ENCODE measurements around the gene GAB2.
"Not testable (repeated sequence)": the region's sequence is repeated elsewhere in the genome, so short reads cannot be mapped to it uniquely, and the experiment has no call there.

DNA sequence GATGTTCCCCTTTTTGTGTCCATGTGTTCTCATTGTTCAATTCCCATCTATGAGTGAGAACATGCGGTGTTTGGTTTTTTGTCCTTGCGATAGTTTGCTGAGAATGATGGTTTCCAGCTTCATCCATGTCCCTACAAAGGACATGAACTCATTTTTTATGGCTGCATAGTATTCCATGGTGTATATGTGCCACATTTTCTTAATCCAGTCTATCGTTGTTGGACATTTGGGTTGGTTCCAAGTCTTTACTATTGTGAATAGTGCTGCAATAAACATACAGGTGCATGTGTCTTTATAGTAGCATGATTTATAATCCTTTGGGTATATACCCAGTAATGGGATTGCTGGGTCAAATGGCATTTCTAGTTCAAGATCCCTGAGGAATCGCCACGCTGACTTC lies 123.5 kb downstream of the GAB2 start:
- TF ChIP-seq, protein P1, sequence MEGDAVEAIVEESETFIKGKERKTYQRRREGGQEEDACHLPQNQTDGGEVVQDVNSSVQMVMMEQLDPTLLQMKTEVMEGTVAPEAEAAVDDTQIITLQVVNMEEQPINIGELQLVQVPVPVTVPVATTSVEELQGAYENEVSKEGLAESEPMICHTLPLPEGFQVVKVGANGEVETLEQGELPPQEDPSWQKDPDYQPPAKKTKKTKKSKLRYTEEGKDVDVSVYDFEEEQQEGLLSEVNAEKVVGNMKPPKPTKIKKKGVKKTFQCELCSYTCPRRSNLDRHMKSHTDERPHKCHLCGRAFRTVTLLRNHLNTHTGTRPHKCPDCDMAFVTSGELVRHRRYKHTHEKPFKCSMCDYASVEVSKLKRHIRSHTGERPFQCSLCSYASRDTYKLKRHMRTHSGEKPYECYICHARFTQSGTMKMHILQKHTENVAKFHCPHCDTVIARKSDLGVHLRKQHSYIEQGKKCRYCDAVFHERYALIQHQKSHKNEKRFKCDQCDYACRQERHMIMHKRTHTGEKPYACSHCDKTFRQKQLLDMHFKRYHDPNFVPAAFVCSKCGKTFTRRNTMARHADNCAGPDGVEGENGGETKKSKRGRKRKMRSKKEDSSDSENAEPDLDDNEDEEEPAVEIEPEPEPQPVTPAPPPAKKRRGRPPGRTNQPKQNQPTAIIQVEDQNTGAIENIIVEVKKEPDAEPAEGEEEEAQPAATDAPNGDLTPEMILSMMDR (conservative IDR thresholded peaks at IDR 0.05; ENCODE audit: low read depth, low read length), result not testable (repeated sequence)
- TF ChIP-seq, protein P2, sequence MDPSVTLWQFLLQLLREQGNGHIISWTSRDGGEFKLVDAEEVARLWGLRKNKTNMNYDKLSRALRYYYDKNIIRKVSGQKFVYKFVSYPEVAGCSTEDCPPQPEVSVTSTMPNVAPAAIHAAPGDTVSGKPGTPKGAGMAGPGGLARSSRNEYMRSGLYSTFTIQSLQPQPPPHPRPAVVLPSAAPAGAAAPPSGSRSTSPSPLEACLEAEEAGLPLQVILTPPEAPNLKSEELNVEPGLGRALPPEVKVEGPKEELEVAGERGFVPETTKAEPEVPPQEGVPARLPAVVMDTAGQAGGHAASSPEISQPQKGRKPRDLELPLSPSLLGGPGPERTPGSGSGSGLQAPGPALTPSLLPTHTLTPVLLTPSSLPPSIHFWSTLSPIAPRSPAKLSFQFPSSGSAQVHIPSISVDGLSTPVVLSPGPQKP (IDR thresholded peaks at IDR 0.05; ENCODE audit: borderline replicate concordance, low read depth, low read length), result not testable (repeated sequence)
- not testable (repeated sequence) for TF ChIP-seq CHD1 (IDR thresholded peaks at IDR 0.05; ENCODE audit: low read depth, low read length); RAD21 (IDR thresholded peaks at IDR 0.05; ENCODE audit: low read length); RFX5 (IDR thresholded peaks at IDR 0.05; ENCODE audit: low read depth, low read length); MXI1 (IDR thresholded peaks at IDR 0.05; ENCODE audit: borderline replicate concordance, low read depth, low read length); POLR2A (IDR thresholded peaks at IDR 0.05; ENCODE audit: low read depth, low read length); NFE2L2 (IDR thresholded peaks at IDR 0.05; ENCODE audit: low read depth, low read length); MAFK (IDR thresholded peaks at IDR 0.05; ENCODE audit: low read depth, low read length); SMC3 (IDR thresholded peaks at IDR 0.05; ENCODE audit: low read depth, low read length); RCOR1 (IDR thresholded peaks at IDR 0.05; ENCODE audit: insufficient replicate concordance, low read length); MAZ (IDR thresholded peaks at IDR 0.05; ENCODE audit: borderline replicate concordance, low read depth, low read length)
- TF ChIP-seq, protein P3, sequence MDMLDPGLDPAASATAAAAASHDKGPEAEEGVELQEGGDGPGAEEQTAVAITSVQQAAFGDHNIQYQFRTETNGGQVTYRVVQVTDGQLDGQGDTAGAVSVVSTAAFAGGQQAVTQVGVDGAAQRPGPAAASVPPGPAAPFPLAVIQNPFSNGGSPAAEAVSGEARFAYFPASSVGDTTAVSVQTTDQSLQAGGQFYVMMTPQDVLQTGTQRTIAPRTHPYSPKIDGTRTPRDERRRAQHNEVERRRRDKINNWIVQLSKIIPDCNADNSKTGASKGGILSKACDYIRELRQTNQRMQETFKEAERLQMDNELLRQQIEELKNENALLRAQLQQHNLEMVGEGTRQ (IDR thresholded peaks at IDR 0.05; ENCODE audit: low read depth, low read length), result not testable (repeated sequence)

Data from IMR-90 (cell line).